ENCODE measurements around the gene ITGA1. TPM values are rescaled to one million over a fixed set of nuclear protein-coding genes. Genes with fewer than 3 reads are reported as not detected.
A peak's percentile ranks its signal among the peaks of the same experiment; 100 is the strongest.

ITGA1 gene
- total and polyA plus RNA-seq, 2 of the 13 experiments (the other 11 are each of a cell fraction or from before 2014, with no cell fraction given) = 23.1 to 28.6 TPM

GRCh38 chr5:52956014-52956413, 168.3 kb downstream of the ITGA1 start (continued):
- no peak for TF ChIP-seq ZBTB14 (CRISPR knock-in tag; IDR thresholded peaks at IDR 0.05)
- 0 out of 2 replicates have a peak, but pooled peaks have one; percentile 8 for TF ChIP-seq POLR2G (IDR thresholded peaks at IDR 0.05; ENCODE audit: low read depth, low read length)
- peak; percentile 94 for TF ChIP-seq ZBTB33 (CRISPR knock-in tag; IDR thresholded peaks at IDR 0.05)
- TF ChIP-seq HMG20A (CRISPR knock-in tag; IDR thresholded peaks at IDR 0.05; ENCODE audit: borderline replicate concordance) = 0 out of 2 replicates have a peak, but pooled peaks have one; percentile 1

GRCh38 chr5:52956915-52957747, 169.4 kb downstream of the ITGA1 start:
- Histone ChIP-seq H4K20me1 (ENCODE audit: insufficient read depth, low read length) (no peaks in the 10 kb centered on the region), H2AFZ (ENCODE audit: low read length) (no peak overlapping the region), H3K4me3 (replicated peaks in 1 of 3; ENCODE audit: insufficient read depth in 1 of 3, low read depth in 2 of 3, low read length in 3 of 3) (peak overlapping the region in 2 of 3 experiments; percentile 27 to 34; a peak in 3 of 6 replicates), H3K9me3 (ENCODE audit: low read length) (no peaks in the 10 kb centered on the region), H3K79me2 (ENCODE audit: insufficient read depth, low read length) (no peaks in the 10 kb centered on the region), H3K4me1 (ENCODE audit: insufficient read depth, low read length) (peaks cover 48% of the 10 kb centered on the region), H3K27me3 (ENCODE audit: control insufficient read depth in 1 of 2, insufficient read depth in 2 of 2, low read length in 2 of 2) (no peaks in the 10 kb centered on the region), H3K27ac (ENCODE audit: extremely low read length, insufficient read depth, low read length) (peak overlapping the region; percentile 66), H3K36me3 (replicated peaks in 1 of 2; ENCODE audit: control insufficient read depth in 1 of 2, insufficient read depth in 2 of 2, low read length in 2 of 2) (0 out of 5 replicates have a peak, but pooled peaks cover 0 to 3% of the 10 kb centered on the region in 2 experiments), H3K9ac (ENCODE audit: insufficient read depth, low read depth, low read length) (peak overlapping the region; percentile 33), H3K4me2 (ENCODE audit: low read depth, low read length) (peak overlapping the region; percentile 72)
- POLR2A ChIA-PET = interaction anchor here (0.8 to 3.7 kb wide), 4 partner anchors 9 to 79 kb away, joined by 3 to 35 read pairs (median 4); partner anchors contain the start of gene ITGA2
- CTCF ChIA-PET (ENCODE audit: low intra/inter-chr PET ratio, low total read pairs) = no interaction called here
- 2% methylated on average over 6 of the region's 6 CpGs for WGBS (ENCODE audit: low lambda C conversion rate)
- intact Hi-C loops (cut with micrococcal nuclease; ENCODE audit: unreplicated experiment) (loop anchor here (1.0 to 2.0 kb wide), 2 partner anchors 9 to 32 kb away; partner anchors contain the start of gene ITGA2), in situ Hi-C loops (cut with HindIII; ENCODE audit: extremely low pct_ligation_motif_present, low pct_unique_long_range_greater_than_20kb) (loop anchor here (10.0 kb wide), 1 partner anchor 78 kb away; no protein-coding TSS in a partner anchor)
- no TSS peak for BruUV-seq (replicated peaks)
- peak; percentile 82 for FAIRE-seq
- peak; percentile 86 for ATAC-seq
- DNase-seq (ENCODE audit: low spot score) = peak; percentile 75
- TF ChIP-seq TRAFD1 (CRISPR knock-in tag; IDR thresholded peaks at IDR 0.05; ENCODE audit: borderline replicate concordance) (no peak), ZMYM3 (CRISPR knock-in tag; IDR thresholded peaks at IDR 0.05) (no peak), LCORL (IDR thresholded peaks at IDR 0.05) (peak; percentile 69; the same call in 1 of the 2 replicates), LCORL (CRISPR knock-in tag; IDR thresholded peaks at IDR 0.05) (peak; percentile 52; the same call in 1 of the 2 replicates), CBX2 (IDR thresholded peaks at IDR 0.05; ENCODE audit: low read depth, low read length) (no peak), CBX2 (CRISPR knock-in tag; IDR thresholded peaks at IDR 0.05; ENCODE audit: low read depth) (no peak), ZNF282 (IDR thresholded peaks at IDR 0.05; ENCODE audit: partially characterized antibody) (no peak), ZNF562 (CRISPR knock-in tag; IDR thresholded peaks at IDR 0.05; ENCODE audit: borderline replicate concordance) (no peak)

All from HepG2 (cell line).